CD4-positive, alpha-beta T cell treated with Interleukin-15 for 4 hours (primary cell): ENCODE results near the gene BPGM.
A peak's percentile ranks its signal among the peaks of the same experiment; 100 is the strongest.
"Not testable (repeated sequence)": the region's sequence is repeated elsewhere in the genome, so short reads cannot be mapped to it uniquely, and the experiment has no call there.

ENCODE experiments used
- DNase-seq: peaks from one replicate; pipeline ENCODE4 v3.0.0-alpha.2; 2020; ENCODE audit warnings: low spot score

Gene BPGM

DNA sequence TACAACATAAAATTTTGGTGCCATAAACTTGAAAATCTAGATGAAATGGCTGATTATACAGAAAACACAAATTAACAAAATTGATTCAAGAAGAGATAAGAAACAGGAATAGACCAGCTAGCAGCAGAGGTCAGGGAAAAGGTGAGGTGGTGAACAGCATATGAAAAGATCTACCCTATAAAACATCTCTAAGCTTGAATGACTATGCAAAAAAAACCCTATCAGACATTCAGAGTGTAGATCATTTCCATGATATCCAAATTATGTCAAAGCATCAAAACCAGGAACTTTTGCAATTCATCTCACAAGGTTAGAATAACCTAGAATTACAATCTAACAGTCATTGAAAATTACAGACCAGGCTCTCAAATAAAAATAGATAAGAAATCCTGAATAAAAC, 14.6 kb upstream of the BPGM start:
- DNase-seq, result no peak

GRCh38 chr7:134632937-134633540, 13.6 kb upstream of the BPGM start:
- peak; percentile 69 for DNase-seq

- peak; percentile 20 for DNase-seq
Measured at GRCh38 chr7:134636008-134636449, 10.6 kb upstream of the BPGM start.

- DNase-seq, result no peak
Measured at GRCh38 chr7:134637441-134637840, 9.2 kb upstream of the BPGM start.

DNA sequence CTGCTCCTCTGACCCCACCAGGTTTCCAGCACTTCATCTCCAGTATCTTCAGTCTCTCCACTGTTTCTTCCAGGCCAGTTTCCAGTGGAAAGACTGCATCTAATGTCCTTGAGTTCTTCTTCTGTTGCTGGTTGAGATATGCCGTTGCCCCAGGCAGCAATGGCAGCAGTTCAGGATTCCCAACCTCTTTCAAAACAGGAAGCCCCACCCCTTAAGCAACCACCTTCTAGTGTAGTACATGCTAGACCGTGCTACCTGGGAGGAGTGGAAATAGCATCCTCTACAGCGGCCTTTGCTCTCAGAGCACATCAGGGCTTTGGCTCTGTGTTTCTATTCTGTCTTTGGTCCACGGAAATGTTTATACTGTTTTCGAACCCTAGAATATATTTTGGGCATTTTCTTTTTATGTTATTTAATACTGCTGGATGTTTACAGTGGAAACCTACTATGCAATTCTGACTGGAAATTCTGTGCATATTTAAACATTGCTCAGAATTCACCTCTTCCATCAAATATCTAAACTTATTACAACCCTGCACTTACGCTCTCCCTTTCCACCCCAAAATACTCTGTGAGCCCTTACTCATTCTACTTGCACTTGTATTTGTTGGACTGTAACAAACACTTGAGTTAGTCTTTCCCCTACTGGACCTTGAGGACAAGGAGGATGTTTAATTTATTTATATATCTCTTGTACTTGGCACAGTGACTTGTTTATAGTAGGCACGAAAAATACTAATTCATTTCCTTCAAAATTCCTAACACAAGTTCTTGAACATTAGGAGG, 8.5 kb upstream of the BPGM start:
- DNase-seq, result no peak

GRCh38 chr7:134639061-134639460, 7.6 kb upstream of the BPGM start:
- DNase-seq, result no peak

DNA sequence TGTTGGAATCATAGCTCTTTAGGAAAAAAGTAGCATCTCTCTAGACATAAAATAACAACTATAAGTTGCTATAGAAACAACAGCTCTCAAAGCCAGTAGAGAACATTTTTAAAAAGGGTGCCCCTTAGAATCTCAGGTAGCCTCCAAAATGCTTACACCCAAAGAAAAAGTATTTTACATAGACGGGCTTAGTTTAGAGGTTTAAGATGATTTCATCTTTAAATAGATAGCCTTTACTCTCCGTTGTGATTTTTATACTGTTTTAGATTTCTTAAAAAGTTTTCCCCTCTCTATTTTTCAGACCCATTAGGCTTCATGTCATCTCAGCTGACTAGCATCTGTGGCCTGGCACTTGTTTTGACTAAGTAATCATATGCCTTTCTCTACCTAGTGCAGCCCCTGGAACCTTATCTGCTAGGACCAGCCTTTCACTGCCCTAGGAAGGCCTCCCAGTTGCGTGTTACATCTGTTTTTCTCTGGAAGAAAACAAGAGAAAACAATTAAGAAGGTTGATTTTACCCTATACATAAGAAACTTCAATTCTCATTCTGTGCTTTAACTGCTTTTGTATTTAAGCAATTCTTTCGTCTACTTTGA, 6.9 kb upstream of the BPGM start:
- DNase-seq, result no peak

GRCh38 chr7:134640842-134641715, 5.6 kb upstream of the BPGM start:
- peak; percentile 42 for DNase-seq

DNA sequence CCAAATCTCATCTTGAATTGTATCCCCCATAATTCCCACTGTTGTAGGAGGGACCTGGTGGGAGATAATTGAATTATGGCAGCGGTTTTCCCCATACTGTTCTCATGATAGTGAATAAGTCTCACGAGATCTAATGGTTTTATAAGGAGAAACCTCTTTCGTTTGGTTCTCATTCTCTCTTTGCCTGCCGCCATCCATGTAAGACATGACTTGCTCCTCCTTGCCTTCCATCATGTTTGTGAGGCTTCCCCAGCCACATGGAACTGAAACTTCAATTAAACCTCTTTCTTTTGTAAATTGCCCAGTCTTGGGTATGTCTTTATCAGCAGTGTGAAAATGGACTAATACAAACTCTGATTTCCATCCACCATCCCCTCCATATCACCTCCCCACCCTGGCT, 4.7 kb upstream of the BPGM start:
- not testable (repeated sequence) for DNase-seq

- no peak for DNase-seq
Measured at GRCh38 chr7:134643131-134643530, 3.5 kb upstream of the BPGM start.

DNA sequence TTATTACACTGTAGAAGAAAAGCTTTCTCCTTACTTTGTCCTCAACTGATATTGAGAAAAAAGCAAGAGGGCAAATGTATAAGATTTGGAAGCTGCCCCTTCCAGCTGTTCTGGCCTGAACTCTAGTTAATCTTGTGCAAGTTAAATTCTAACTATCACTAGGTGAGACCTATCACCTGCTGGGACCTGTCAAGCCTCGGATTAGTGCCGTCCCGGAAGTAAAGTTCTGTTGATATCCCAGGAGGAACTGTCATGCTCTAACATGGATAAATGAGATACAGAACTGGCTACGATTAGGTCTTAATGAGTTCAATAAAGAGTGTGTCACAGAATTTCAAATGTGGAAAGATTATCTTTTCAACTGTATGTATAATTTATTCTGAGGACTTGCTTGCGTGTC, 1.2 kb upstream of the BPGM start:
- no peak for DNase-seq

DNA sequence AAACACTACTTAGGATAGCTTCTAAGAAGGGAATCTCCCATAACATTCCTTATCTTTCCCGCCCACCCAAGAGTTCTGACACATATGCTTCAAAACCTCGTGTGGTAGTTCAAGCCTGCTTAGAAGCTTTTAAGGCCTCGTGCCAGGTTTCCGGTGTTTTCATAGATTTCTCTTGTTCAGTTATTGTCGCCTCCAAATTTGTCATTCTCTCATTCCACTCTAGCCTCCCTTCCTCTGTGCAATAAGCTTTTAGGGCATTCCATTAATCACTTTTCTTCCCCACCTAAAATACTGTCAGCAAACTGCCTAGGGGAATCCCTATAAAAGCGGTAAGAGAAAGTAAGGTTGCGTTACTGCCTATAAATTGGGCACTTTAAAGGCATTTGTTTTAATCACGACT, 718 bp upstream of the BPGM start:
- DNase-seq, result peak; percentile 38

- DNase-seq, result no peak
Measured at GRCh38 chr7:134648456-134648855, 1.8 kb downstream of the BPGM start.

- no peak for DNase-seq
Measured at GRCh38 chr7:134649226-134649775, 2.6 kb downstream of the BPGM start.

- DNase-seq, result no peak
Measured at GRCh38 chr7:134651991-134652390, 5.3 kb downstream of the BPGM start.

DNA sequence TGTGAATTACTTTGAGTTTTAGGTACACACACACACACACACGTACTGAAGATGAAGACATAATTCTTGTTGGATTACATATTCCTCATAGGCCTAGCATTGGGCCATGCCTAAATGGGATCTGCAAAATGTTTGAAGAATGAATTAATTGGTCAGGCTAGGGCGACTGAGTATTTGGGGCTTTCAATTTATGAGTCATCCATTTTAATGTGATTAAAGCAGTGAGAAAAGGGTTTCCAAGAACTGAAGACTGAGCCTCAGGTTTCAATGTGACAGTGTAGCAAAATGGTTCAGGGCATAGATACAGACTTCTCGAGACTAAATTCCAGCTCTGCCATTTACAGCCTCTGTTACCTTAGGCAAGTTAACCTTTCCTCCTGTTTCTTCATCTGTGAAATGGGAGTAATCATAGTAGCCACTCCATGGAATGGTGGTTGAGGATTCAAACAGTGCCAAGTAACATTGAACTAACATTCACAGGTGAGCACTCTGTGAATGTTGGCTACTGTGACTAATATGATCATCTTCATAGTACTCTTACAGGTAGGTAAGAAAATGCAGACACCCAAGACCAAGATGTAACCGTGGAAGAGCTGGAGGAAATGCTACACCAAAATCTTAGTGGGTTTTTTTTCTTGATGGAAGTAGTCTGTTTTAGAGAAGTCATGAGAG, 7.6 kb downstream of the BPGM start:
- DNase-seq, result peak; percentile 36

- no peak for DNase-seq
Measured at GRCh38 chr7:134657526-134657925, 10.9 kb downstream of the BPGM start.

GRCh38 chr7:134660242-134660785, 13.7 kb downstream of the BPGM start:
- no peak for DNase-seq

DNA sequence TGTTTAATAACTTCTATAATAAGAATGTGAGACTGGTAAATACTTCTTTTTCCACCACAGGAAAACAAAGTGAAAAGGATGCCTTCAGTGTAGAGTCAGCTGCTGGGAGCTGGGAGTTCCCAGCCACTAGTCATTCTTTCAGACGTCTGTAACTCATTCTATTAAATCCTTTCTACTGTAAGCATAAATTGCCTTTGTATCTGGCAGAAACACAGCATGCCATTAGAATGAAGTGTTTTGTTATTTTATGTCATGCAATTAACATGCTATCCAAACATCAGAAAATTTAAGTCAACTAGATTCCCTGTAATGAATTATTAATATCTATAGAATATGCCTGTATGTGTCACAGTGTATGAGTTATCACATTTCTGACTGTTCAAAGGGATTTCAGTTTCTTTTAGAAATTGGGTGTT, 14.3 kb downstream of the BPGM start:
- DNase-seq, result no peak

DNA sequence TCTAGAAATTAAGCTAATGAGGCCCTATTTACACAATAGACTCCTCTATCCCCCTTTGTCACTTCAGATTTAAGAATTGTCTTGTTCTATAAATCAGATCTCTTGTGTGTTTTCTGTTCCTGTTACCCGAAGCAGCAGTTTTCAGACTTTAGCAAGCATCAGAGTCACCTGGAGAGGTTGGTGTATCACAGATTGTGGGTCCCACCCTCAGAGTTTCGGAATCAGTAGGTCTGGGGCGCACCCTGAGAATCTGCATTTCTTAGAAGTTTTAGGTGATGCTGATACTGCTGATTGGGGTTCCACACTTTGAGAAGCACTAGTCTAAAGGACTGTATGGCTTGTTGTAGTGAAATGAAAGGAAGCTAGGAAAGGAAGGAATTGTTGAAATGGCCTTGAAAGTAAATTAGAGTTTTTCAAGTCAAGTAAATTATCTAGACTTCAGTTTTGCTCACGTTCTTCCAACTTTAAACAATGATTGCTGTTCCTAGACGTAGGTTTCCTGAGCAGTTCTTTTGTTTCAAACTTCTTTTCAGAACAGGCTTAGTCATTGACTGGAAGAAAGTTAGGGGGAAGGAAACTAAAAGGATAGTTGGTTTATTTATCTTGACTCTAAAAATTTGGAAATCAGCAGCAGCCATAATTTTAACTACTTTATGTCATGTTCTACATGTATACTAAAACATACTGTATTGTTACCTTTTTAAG, 15.7 kb downstream of the BPGM start:
- no peak for DNase-seq

DNA sequence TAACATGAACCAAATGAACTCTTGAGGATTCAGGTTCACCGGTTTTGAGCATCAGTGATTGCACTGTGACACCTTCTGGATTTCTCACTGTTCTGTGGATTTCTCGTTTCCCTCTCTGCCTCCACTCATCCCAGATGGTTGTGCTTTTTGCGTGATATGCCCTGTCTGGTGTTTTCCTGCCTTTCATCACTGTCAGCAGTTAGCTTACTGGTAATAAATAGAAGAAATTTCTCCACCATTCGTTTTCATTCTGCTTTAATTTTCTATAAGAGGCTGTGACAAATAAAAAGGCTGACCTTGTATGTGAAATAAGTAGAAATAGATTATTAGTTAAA, 16.2 kb downstream of the BPGM start:
- DNase-seq, result no peak
